GM13976 (cell line): ENCODE results near the gene PPFIA2.

Source experiments
- DNase-seq: peaks from one replicate; pipeline ENCODE4 v3.0.0; 2012; ENCODE audit warnings: low spot score
- CTCF ChIP-seq: IDR thresholded peaks from 2 replicates; pipeline ENCODE4 v1.5.1; 2012; ENCODE audit warnings: borderline replicate concordance, mild to moderate bottlenecking; ENCODE audit not compliant: insufficient read depth; ENCODE audit errors: extremely low read depth, missing control alignments, control extremely low read depth
- in situ Hi-C: fragments of 300-500 bp; cut with MboI; formaldehyde crosslinking; loops from one replicate; pipeline ENCODE4 v1.12.0; 2022; ENCODE audit warnings: low sequenced_read_pairs, mixed read lengths, inconsistent platforms; ENCODE audit not compliant: unreplicated experiment

PPFIA2 gene

GRCh38 chr12:81412940-81413339, 346.2 kb downstream of the PPFIA2 start:
- TF ChIP-seq CTCF = no peak
- no peak for DNase-seq
- in situ Hi-C loops = no loop called here

- DNase-seq = no peak
- in situ Hi-C loops = no loop called here
- TF ChIP-seq CTCF = no peak
These were observed 355.8 kb downstream of the PPFIA2 start for GRCh38 chr12:81403348-81403747.

GRCh38 chr12:81401241-81401640, 357.9 kb downstream of the PPFIA2 start:
- in situ Hi-C loops = no loop called here
- no peak for DNase-seq
- no peak for TF ChIP-seq CTCF

GRCh38 chr12:81400024-81400423, 359.1 kb downstream of the PPFIA2 start:
- in situ Hi-C loops = no loop called here
- no peak for TF ChIP-seq CTCF
- no peak for DNase-seq

- in situ Hi-C loops = no loop called here
- no peak for DNase-seq
- TF ChIP-seq CTCF = no peak
These were observed 363.7 kb downstream of the PPFIA2 start for GRCh38 chr12:81395431-81395830.

GRCh38 chr12:81389550-81390099, 369.5 kb downstream of the PPFIA2 start:
- no peak for TF ChIP-seq CTCF
- DNase-seq = no peak
- in situ Hi-C loops = no loop called here

GRCh38 chr12:81386101-81386500, 373.0 kb downstream of the PPFIA2 start:
- in situ Hi-C loops = no loop called here
- no peak for DNase-seq
- no peak for TF ChIP-seq CTCF
